Subcutaneous abdominal adipose tissue (tissue), 5 donors: ENCODE data around the gene TBC1D25.
"Not testable (repeated sequence)": the region's sequence is repeated elsewhere in the genome, so short reads cannot be mapped to it uniquely, and the experiment has no call there.

Experiments used
- H3K27ac ChIP-seq: one replicate; pipeline ENCODE4 v1.7.0; 2013; ENCODE audit warnings: low read depth, mild to moderate bottlenecking, inconsistent platforms, low read length, moderate library complexity
- H3K27me3 ChIP-seq, 5 donors: one replicate each; pipeline ENCODE4 v1.7.0; 2013; ENCODE audit warnings: low read length in 5 of 5, inconsistent platforms in 1 of 5; ENCODE audit not compliant: control insufficient read depth in 5 of 5, insufficient read depth in 4 of 5
- H3K36me3 ChIP-seq, 5 donors: one replicate each; pipeline ENCODE4 v1.7.0; 2013; ENCODE audit warnings: low read length in 5 of 5; ENCODE audit not compliant: control insufficient read depth in 5 of 5, insufficient read depth in 5 of 5
- H3K4me1 ChIP-seq, 5 donors: one replicate each; pipeline ENCODE4 v1.7.0; 2013; ENCODE audit warnings: low read length in 5 of 5, mild to moderate bottlenecking in 3 of 5, moderate library complexity in 1 of 5; ENCODE audit not compliant: control insufficient read depth in 5 of 5, insufficient read depth in 5 of 5
- H3K4me3 ChIP-seq, 5 donors: one replicate each; pipeline ENCODE4 v1.7.0; 2013; ENCODE audit warnings: low read length in 5 of 5, low read depth in 1 of 5
- H3K9ac ChIP-seq, 5 donors: one replicate each; pipeline ENCODE4 v1.7.0; 2013; ENCODE audit warnings: low read length in 5 of 5, mild to moderate bottlenecking in 4 of 5, moderate library complexity in 3 of 5
- H3K9me3 ChIP-seq, 5 donors: one replicate each; pipeline ENCODE4 v1.7.0; 2013; ENCODE audit warnings: low read length in 5 of 5; ENCODE audit not compliant: control insufficient read depth in 5 of 5
- donor health status: healthy.
- donor health status: healthy.
- donor health status: healthy.
- donor health status: healthy.
- donor health status: healthy.

The TBC1D25 gene

GRCh38 chrX:48522291-48522690 lies 17.2 kb upstream of the TBC1D25 start:
- Histone ChIP-seq H3K4me3 (peak overlapping the region; percentile 63 to 90 (median 68)), H3K9ac (peak overlapping the region in 3 of 5 donors; percentile 53 to 77 (median 53)), H3K36me3 (peaks cover 0 to 10% (median 5%) of the 10 kb centered on the region in 5 donors), H3K4me1 (peaks cover 0 to 11% (median 6%) of the 10 kb centered on the region in 5 donors), H3K9me3 (peaks cover 0 to 4% (median 0%) of the 10 kb centered on the region in 5 donors), H3K27me3 (peaks cover 0 to 2% (median 0%) of the 10 kb centered on the region in 5 donors), H3K27ac (no peak overlapping the region)

- no peak overlapping the region for H3K4me3 ChIP-seq
- peaks cover 0 to 11% (median 6%) of the 10 kb centered on the region in 5 donors for H3K4me1 ChIP-seq
- no peak overlapping the region for H3K27ac ChIP-seq
- H3K27me3 ChIP-seq = peaks cover 0 to 4% (median 0%) of the 10 kb centered on the region in 5 donors
- H3K36me3 ChIP-seq = peaks cover 0 to 18% (median 11%) of the 10 kb centered on the region in 5 donors
- no peak overlapping the region for H3K9ac ChIP-seq
- H3K9me3 ChIP-seq = peaks cover 0 to 4% (median 0%) of the 10 kb centered on the region in 5 donors
Observed at GRCh38 chrX:48523682-48524081, 15.8 kb upstream of the TBC1D25 start.

- H3K36me3 ChIP-seq = peaks cover 0 to 18% (median 11%) of the 10 kb centered on the region in 5 donors
- not testable (repeated sequence) for H3K27me3 ChIP-seq, H3K27ac ChIP-seq, H3K9ac ChIP-seq, H3K9me3 ChIP-seq, H3K4me3 ChIP-seq
- peaks cover 0 to 11% (median 6%) of the 10 kb centered on the region in 5 donors for H3K4me1 ChIP-seq
Observed at GRCh38 chrX:48525853-48526252, 13.7 kb upstream of the TBC1D25 start.

GRCh38 chrX:48530736-48531135 lies 8.8 kb upstream of the TBC1D25 start:
- H3K27me3 ChIP-seq = peaks cover 0 to 4% (median 0%) of the 10 kb centered on the region in 5 donors
- peaks cover 0 to 2% (median 0%) of the 10 kb centered on the region in 5 donors for H3K9me3 ChIP-seq
- H3K4me3 ChIP-seq = no peak overlapping the region
- H3K36me3 ChIP-seq = peaks cover 0 to 18% (median 11%) of the 10 kb centered on the region in 5 donors
- H3K4me1 ChIP-seq = no peaks in the 10 kb centered on the region
- H3K9ac ChIP-seq = no peak overlapping the region
- H3K27ac ChIP-seq = peak overlapping the region; percentile 57

- Histone ChIP-seq H3K9ac (peak overlapping the region in 1 of 5 donors; percentile 9), H3K36me3 (peaks cover 0 to 17% (median 11%) of the 10 kb centered on the region in 5 donors), H3K4me3 (no peak overlapping the region), H3K27me3 (peaks cover 0 to 4% (median 0%) of the 10 kb centered on the region in 5 donors), H3K27ac (peak overlapping the region; percentile 57), H3K9me3 (peaks cover 0 to 2% (median 0%) of the 10 kb centered on the region in 5 donors), H3K4me1 (no peaks in the 10 kb centered on the region)
Observed at GRCh38 chrX:48531358-48531959, 8.1 kb upstream of the TBC1D25 start.

- Histone ChIP-seq H3K27me3 (peaks cover 0 to 3% (median 0%) of the 10 kb centered on the region in 5 donors), H3K4me3 (no peak overlapping the region), H3K36me3 (peaks cover 0 to 10% (median 7%) of the 10 kb centered on the region in 5 donors), H3K4me1 (no peaks in the 10 kb centered on the region), H3K9ac (no peak overlapping the region), H3K27ac (peak overlapping the region; percentile 12), H3K9me3 (peaks cover 0 to 2% (median 0%) of the 10 kb centered on the region in 5 donors)
Observed at GRCh38 chrX:48532161-48532560, 7.4 kb upstream of the TBC1D25 start.

DNA sequence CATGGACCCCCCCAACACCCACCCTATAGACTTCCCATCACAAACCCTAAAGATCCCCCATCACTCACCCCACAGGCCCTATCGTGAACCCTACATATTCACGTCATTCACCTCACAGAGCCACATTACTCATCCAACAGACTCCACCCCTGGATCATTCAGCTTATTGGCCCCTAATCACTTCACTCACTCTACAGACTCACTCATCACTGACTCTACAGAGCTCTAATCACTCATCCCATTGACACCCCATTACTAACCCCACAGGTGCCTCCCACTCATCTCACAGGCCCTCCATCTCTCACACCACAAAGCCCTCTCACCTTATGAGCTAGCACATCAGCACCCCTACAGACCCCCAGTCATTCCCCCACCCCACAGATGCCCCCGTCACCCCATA lies 6.3 kb upstream of the TBC1D25 start:
- no peaks in the 10 kb centered on the region for H3K27me3 ChIP-seq
- peaks cover 0 to 2% (median 0%) of the 10 kb centered on the region in 5 donors for H3K9me3 ChIP-seq
- H3K4me3 ChIP-seq = no peak overlapping the region
- peaks cover 0 to 3% (median 2%) of the 10 kb centered on the region in 5 donors for H3K36me3 ChIP-seq
- no peak overlapping the region for H3K27ac ChIP-seq
- peaks cover 0 to 3% (median 0%) of the 10 kb centered on the region in 5 donors for H3K4me1 ChIP-seq
- no peak overlapping the region for H3K9ac ChIP-seq

DNA sequence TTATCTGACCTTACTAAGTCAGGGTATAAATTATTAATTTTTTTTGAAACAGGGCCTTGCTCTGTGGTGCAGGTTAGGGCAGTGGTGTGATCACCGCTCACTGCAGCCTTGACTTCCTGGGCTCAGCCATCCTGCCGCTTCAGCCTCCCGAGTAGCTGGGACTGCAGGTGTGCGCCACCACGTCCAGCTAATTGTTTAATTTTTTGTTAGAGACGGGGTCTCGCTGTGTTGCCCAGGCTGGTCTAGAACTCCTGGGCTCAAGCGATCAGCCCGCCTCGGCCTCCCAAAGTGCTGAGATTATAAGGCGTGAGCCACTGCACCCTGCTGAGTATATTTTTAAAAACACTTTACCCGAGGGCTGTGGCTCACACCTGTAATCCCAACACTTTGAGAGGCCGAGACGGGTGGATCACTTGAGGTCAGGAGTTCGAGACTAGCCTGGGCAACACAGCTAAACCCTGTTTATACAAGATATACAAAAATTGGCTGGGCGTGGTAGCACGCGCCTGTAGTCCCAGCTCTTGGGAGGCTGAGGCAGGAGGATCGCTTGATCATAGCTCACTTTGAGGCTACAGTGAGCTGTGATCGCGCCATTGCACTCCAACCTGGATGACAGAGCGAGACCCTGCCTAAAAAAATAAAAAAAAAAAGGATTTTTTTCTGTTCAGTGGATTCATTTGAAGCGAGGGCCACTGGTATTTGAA lies 721 bp upstream of the TBC1D25 start:
- peaks cover 0 to 15% (median 9%) of the 10 kb centered on the region in 5 donors for H3K4me1 ChIP-seq
- peaks cover 0 to 3% (median 0%) of the 10 kb centered on the region in 5 donors for H3K27me3 ChIP-seq
- peak overlapping the region; percentile 72 for H3K27ac ChIP-seq
- H3K4me3 ChIP-seq = peak overlapping the region in 4 of 5 donors; percentile 9 to 51 (median 40)
- H3K9me3 ChIP-seq = no peaks in the 10 kb centered on the region
- peak overlapping the region in 1 of 5 donors; percentile 39 for H3K9ac ChIP-seq
- peaks cover 0 to 5% (median 0%) of the 10 kb centered on the region in 5 donors for H3K36me3 ChIP-seq

- H3K9ac ChIP-seq = peak overlapping the region in 4 of 5 donors; percentile 61 to 71 (median 64)
- peaks cover 0 to 15% (median 9%) of the 10 kb centered on the region in 5 donors for H3K4me1 ChIP-seq
- peaks cover 0 to 9% (median 0%) of the 10 kb centered on the region in 5 donors for H3K27me3 ChIP-seq
- H3K27ac ChIP-seq = peak overlapping the region; percentile 72
- no peaks in the 10 kb centered on the region for H3K9me3 ChIP-seq
- H3K4me3 ChIP-seq = peak overlapping the region; percentile 55 to 83 (median 69)
- H3K36me3 ChIP-seq = peaks cover 0 to 12% (median 6%) of the 10 kb centered on the region in 5 donors
Observed at GRCh38 chrX:48540028-48540375, 488 bp downstream of the TBC1D25 start.

- Histone ChIP-seq H3K4me1 (peaks cover 0 to 15% (median 9%) of the 10 kb centered on the region in 5 donors), H3K9ac (no peak overlapping the region), H3K27me3 (peaks cover 0 to 10% (median 0%) of the 10 kb centered on the region in 5 donors), H3K9me3 (no peaks in the 10 kb centered on the region), H3K4me3 (peak overlapping the region; percentile 55 to 83 (median 69)), H3K27ac (peak overlapping the region; percentile 72), H3K36me3 (peaks cover 3 to 15% (median 6%) of the 10 kb centered on the region in 5 donors)
Observed at GRCh38 chrX:48540480-48540879, 966 bp downstream of the TBC1D25 start.
